Skin epidermis (tissue), 12 donors: ENCODE measurements around the gene NECAB2.

ENCODE experiments used
- H3K27ac ChIP-seq, 21 experiments: fragments of 200-600 bp; sonication (generic) in 11 of 21; one replicate each; pipeline ENCODE4 v1.5.0; 2020; ENCODE audit warnings: mild to moderate bottlenecking in 3 of 21, inconsistent platforms in 2 of 21, moderate library complexity in 2 of 21
- H3K4me3 ChIP-seq, 7 experiments: fragments of 200-600 bp; sonication (generic) in 2 of 7; one replicate each; pipeline ENCODE4 v1.5.0; 2020; ENCODE audit warnings: inconsistent platforms in 2 of 7, mild to moderate bottlenecking in 2 of 7, moderate library complexity in 1 of 7

Gene NECAB2

DNA sequence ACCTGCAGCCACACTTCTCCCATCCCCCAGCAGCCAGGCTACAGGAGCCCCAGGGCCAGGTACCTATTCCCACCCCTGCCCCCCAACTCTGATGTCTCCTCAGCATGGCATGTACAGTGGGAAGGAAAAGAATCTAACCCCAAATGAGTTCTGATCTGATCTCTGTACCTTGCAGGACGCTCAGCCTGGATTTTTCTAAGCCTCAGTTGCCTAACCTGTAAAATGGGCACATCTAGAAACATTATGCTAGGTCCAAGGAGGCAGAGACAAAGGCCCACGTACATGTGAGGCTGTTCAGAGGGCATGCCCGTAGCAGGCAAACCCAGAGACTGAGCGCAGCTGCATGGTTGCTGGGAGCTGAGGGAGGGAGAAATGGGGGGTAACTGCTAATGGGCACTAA, 39.5 kb downstream of the NECAB2 start:
- H3K27ac ChIP-seq: no peak overlapping the region

GRCh38 chr16:84007965-84008364, 39.9 kb downstream of the NECAB2 start:
- H3K4me3 ChIP-seq: no peak overlapping the region
- no peak overlapping the region for H3K27ac ChIP-seq

More for the DNA sequence above, 39.5 kb downstream of the NECAB2 start:
- H3K4me3 ChIP-seq: no peak overlapping the region

GRCh38 chr16:84009282-84009681, 41.2 kb downstream of the NECAB2 start:
- no peak overlapping the region for H3K4me3 ChIP-seq
- H3K27ac ChIP-seq: no peak overlapping the region

GRCh38 chr16:84013787-84014569, 45.9 kb downstream of the NECAB2 start:
- H3K4me3 ChIP-seq: no peak overlapping the region
- no peak overlapping the region for H3K27ac ChIP-seq

- Histone ChIP-seq H3K4me3 (no peak overlapping the region), H3K27ac (no peak overlapping the region)
Observed at GRCh38 chr16:84014570-84015327, 46.7 kb downstream of the NECAB2 start.

- Histone ChIP-seq H3K27ac (no peak overlapping the region), H3K4me3 (no peak overlapping the region)
Observed at GRCh38 chr16:84015399-84015798, 47.4 kb downstream of the NECAB2 start.

GRCh38 chr16:84016477-84016876, 48.4 kb downstream of the NECAB2 start:
- H3K27ac ChIP-seq: no peak overlapping the region
- no peak overlapping the region for H3K4me3 ChIP-seq

- Histone ChIP-seq H3K4me3 (no peak overlapping the region), H3K27ac (no peak overlapping the region)
Observed at GRCh38 chr16:84018710-84019109, 50.7 kb downstream of the NECAB2 start.

GRCh38 chr16:84020353-84020752, 52.3 kb downstream of the NECAB2 start:
- no peak overlapping the region for H3K27ac ChIP-seq
- no peak overlapping the region for H3K4me3 ChIP-seq

DNA sequence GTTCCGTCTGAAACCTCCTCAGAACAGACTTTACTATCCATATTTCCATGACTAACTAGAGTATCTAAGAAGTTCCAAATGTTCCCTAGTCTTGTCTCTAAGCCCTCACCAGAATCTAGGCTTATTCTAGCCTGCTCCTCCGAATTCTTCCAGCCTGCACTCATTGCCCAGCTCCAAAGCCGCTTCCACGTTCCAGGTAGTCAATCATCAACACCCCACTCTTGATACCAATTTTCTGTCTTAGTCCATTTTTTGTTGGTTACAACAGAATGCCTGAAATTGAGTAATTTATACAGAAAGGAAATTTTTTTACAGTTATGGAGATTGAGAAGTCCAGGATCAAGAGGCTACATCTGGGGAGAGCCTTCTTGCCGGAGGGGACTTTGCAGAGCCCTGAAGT, 53.4 kb downstream of the NECAB2 start:
- Histone ChIP-seq H3K27ac (no peak overlapping the region), H3K4me3 (no peak overlapping the region)

GRCh38 chr16:84022644-84023043, 54.6 kb downstream of the NECAB2 start:
- Histone ChIP-seq H3K4me3 (no peak overlapping the region), H3K27ac (no peak overlapping the region)

DNA sequence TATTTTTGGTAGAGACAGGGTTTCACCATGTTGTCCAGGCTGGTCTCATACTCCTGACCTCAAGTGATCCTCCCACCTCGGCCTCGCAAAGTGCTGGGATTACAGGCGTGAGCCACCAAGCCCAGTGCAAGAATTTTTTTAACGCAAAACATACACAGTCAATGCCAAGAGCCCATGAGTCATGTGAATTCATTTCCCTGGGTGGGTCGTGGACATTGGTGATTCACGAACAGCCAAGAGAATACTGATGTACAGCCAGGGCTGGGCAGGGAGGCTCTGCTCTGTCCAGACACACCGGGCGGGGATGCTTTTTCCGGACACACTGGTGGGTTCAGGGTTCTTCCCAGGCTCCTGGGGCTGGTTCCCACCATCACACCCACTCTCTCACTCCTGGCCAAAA, 56.8 kb downstream of the NECAB2 start:
- no peak overlapping the region for H3K4me3 ChIP-seq
- H3K27ac ChIP-seq: no peak overlapping the region

- Histone ChIP-seq H3K27ac (no peak overlapping the region), H3K4me3 (no peak overlapping the region)
Observed at GRCh38 chr16:84026606-84027005, 58.6 kb downstream of the NECAB2 start.

- H3K4me3 ChIP-seq: no peak overlapping the region
- no peak overlapping the region for H3K27ac ChIP-seq
Observed at GRCh38 chr16:84027625-84028024, 59.6 kb downstream of the NECAB2 start.

DNA sequence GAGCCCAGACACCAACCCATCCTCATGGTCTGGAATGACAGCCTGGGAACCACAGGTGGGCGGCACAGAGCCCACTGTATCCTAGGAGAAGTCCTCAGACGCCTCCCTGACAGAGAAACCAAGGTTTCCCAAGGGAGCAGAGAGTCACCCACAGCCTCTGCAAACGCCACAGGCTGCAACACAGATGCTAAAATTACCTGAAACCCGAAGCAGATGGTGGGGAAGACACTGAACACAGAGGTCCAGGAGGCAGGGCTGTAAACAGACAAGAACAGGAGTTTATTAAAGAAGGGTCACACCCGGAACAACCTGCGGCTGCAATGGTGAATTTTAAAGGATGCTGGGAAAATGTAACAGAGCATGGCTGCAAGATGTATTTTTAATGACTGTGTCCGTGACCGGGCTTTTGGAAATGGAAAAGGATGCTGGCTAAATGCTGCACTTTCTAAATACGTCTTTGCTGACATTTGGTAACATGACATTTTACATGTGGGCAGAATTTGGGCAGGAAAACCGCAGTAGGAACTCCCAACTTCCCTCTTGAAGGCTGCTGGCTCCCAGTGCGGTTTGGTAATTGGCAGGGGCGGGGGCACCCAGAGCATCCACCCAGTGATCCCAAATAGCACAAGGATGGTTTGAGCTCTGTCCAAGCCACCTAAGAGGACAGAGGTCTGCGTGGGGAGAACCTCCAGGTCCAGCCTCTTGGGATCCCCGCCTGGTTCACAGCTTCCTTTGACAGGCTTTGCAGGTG, 61.4 kb downstream of the NECAB2 start:
- H3K4me3 ChIP-seq: no peak overlapping the region
- H3K27ac ChIP-seq: no peak overlapping the region

DNA sequence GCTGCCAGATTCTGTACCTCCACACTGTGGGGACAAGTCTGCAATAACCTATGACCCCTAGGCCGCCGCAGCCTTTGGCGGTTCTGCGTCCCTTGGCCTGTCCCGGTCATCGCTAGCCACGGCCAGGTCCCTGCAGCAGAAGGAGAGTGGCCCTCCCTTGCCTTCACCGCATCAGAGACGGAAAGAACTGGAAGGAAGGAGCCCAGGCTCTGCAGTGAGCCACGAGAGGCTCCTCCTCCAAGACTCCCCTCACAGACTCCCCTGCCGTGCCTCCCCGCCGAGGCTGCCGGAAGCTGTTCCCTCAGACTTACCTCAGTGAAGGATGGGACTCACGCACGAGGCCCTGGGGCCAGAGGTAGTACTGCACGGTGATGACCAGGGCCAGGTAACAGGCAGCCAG, 63.5 kb downstream of the NECAB2 start:
- Histone ChIP-seq H3K27ac (no peak overlapping the region), H3K4me3 (no peak overlapping the region)

- Histone ChIP-seq H3K4me3 (no peak overlapping the region), H3K27ac (no peak overlapping the region)
Observed at GRCh38 chr16:84032458-84033178, 64.6 kb downstream of the NECAB2 start.

DNA sequence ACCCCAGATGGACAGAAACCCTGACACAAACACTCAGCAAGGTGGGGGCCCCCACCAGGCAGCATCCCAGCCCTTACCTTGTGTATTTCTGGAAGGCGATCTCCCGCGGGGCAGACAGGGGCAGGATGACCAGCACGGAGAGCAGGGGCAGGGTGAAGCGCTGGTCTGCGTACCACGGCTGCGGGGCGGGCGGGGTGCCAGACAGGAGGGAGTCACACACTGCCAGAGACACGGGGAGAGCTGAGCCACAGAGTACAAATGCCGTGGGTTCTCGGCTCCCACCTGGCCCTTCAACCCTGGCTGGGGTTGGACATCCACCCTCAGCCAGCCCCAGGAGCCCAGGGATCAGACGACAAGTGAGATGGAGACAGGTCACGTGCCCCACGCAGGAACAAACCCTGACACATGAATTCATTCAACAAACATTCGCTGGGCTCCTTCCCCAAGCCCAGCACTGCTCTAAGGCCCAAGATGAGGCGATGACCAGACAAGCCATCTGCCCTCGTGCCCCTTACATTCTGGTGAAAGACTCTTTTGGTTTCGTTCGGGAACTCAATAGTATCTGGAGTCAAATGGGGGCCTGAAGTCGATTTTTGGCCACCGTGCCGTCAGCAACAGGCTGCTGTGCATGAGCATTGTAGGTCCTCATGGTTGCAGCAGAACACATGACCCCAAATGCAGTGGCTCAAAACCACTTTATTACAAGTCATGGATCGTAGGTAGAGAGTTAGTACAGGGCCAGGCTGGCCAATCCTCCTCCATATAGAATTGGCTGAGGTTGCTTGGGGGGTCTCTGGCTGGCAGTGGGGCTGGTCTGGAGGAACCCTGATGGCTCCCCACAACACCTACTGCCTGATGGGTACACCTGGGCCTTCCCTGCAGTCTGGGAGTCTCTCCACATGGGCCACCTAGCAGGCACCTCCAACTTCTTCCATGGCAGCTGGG, 65.5 kb downstream of the NECAB2 start:
- no peak overlapping the region for H3K4me3 ChIP-seq
- H3K27ac ChIP-seq: no peak overlapping the region

DNA sequence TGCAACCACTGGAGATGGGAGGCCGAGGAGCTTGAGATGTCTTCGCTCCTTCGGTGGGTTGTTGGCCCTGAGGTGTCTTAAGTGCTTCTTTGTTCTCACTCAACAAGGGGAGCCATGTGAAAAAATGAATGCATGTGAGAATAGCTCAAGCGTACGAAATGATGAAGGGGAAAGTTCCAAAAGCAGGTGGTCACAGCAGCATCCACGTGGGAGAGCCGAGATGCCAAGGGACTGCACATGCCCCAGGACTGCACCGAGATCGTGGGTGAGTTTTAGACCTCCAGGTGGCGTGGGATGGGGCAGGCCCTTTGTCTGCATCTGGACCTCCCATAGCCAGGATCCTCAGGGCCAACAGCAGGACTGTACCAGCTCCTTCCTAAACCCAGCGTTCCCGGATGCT, 66.5 kb downstream of the NECAB2 start:
- H3K27ac ChIP-seq: no peak overlapping the region
- no peak overlapping the region for H3K4me3 ChIP-seq
